DMS153 treated with DMSO at 0.1 percent for 48 hours (cell line): Measurements from ENCODE around the gene OXTR.

ENCODE experiments used
- DNase-seq: peaks from one replicate; lab custom pipeline; 2025; ENCODE audit not compliant: unreplicated experiment; lab: John Stamatoyannopoulos, UW

Gene OXTR

DNA sequence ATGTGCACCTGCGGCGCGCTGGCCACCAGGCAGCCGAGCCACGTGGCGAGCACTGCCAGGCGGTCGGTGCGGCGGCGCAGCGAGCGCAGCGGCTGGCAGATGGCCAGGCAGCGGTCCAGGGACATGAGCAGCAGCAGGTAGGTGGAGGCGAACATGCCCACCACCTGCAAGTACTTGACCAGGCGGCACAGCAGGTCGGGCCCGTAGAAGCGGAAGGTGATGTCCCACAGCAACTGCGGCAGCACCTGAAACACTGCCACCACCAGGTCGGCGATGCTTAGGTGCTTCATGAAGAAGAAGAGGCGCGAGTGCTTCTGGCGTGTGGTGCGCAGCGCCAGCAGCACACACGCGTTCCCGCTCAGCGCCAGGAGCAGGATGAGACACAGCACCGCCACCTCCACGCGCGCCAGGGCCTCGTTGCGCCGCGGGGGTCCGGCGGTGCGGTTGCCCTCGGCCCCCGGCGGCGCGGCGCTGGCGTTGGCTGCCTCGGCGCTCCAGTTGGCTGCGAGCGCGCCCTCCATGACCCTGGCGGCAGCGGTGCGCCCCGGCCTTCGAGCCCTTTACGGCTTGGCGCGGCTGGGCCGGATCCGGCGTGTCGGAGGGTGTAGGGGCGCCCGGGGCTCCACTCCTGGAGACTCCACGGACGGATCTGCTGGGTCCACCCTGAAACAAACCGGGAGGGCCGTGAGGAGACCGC lies 1.6 kb downstream of the OXTR start:
- DNase-seq = peak; percentile 24

DNA sequence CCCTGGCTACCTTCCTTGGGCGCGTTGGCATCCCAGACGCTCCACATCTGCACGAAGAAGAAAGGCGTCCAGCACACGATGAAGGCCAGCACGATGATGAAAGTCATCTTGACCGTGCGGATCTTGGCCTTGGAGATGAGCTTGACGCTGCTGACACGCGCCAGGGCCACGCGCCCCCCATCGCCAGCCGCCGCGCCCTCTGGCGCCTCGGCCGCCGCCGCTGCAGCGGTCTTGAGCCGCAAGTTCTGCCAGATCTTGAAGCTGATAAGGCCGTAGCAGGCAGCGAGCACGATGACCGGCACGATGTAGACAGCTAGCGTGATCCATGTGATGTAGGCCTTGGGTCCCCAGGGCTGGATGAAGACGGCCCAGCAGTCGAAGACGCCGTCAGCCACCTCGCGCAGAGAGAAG lies 2.2 kb downstream of the OXTR start:
- no peak for DNase-seq

DNA sequence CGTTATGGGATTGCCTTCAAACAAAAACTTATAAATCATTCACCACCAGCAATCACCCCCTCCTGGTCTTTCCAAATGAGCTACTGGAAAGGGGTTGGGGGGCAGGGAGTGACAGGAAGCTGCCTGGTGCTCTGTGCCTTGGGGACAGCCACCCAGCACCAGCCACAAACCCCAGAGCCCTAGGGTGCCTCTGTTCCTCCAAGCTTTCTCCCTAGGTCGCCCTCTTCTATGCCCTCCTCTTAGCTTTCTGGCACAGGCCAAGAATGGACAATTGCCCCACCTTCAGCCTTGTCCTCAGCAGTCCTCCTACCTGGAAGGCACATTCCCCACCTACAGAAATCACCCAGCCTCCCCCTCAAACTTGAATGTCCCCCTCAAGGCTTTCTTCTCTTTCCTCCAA lies 3.3 kb downstream of the OXTR start:
- DNase-seq = no peak

DNA sequence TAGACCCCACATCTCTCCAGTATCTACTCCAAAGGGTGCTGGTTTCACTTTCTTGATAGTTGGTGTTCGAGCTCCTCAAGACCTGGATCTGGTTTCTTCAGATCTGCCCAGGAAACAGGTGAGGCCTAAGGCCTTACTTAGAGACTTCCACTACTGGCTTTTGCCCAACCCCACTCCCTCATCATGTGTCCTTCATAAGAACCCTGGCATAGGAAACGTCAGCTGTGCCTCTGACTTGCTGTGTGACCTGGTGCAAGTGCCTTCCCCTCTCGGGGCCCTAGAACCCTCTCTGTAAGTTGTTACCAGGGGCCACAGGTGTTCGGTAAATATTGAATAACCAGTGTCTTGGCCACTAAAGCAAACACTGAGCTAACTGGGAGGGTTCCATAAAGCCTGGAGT lies 3.9 kb downstream of the OXTR start:
- DNase-seq = no peak

DNA sequence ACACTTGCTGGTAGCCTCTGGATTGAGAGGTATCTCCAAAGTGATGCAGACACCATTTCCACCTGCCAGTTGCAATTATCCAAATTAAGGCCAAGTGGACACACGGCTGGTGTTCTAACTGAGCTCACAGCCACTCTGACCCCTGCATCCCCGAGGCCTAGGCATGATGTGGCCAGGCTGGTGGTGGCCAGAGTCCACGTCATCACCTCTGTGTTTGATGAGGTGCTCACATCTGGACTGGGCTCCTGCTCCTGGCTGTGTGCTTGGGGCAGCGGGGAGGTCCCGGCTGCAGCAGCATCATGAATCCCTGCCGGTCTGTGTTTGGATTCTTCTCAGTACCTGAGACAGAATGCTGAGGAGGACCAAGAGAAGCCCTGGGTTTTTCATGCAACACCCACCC lies 4.9 kb downstream of the OXTR start:
- no peak for DNase-seq

DNA sequence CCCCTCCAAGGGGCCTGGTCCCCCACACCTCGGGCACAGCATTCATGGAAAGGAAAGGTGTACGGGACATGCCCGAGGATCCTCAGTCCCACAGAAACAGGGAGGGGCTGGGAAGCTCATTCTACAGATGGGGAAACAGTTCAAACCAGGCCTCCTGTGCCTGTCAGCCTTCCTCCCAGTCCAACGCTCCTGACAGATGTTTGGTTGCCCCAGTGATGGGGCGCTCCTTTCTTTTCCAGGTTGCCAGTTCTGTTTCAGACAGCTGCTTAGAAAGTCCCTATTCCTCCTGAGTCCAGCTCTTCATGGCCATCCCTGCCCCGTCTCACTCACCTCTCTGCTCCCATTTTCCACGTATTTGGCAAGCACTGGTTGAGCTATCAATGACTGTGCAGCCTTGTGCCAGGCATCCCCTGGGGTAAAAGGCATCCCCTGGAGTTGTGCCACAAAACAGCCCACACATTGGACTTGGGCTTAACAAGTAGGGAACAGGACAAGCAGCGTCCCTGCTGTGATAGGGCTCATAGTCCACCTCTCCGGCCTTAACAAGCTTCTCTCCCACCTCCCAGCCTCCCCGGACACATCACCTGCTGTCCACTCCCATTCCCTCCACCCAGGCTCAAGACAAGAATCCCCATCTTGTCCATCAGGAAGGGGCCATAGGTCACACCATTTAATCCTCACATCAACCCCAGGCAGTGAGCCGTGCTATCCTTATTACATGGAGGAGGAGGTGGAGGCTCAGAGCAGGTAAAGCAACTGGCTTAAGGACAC lies 6.6 kb downstream of the OXTR start:
- DNase-seq = no peak

DNA sequence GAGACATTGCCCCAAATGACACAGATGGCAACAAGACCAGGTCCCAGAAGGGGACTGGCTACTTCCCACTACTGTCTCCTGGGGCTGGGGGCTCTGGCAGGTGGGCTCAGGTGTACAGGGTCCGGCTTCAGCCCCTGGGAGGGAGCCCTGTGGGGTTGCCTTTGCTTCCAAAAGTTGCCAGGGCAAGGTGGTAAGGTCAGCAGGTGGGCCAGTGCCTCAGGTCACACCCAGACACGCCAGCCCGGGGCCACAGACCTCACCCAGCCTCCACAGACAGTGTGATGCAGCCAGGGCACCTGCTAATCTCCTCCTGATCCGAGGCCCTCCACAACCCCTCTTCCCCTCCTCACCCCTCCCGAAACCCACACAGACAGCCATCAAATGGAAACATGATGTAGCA lies 7.5 kb downstream of the OXTR start:
- DNase-seq = no peak

DNA sequence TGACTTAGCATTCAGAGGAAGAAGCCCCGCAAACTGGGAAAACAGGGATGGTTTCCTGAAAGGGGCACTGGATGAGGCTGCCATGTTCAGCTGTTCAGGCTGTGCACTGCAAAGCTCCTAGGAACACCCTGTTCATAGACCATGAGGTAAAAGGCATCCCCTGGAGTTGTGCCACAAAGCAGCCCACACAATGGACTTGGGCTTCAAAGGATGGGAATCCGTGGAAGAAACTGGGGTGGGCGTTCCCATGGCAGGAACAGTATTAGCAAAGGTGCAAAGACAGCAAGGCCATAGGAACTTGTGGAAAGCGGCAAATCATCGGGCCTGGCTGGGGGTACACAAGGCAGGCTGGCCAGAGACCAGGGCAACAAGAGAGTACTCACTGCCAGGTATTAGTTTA lies 8.9 kb downstream of the OXTR start:
- no peak for DNase-seq

DNA sequence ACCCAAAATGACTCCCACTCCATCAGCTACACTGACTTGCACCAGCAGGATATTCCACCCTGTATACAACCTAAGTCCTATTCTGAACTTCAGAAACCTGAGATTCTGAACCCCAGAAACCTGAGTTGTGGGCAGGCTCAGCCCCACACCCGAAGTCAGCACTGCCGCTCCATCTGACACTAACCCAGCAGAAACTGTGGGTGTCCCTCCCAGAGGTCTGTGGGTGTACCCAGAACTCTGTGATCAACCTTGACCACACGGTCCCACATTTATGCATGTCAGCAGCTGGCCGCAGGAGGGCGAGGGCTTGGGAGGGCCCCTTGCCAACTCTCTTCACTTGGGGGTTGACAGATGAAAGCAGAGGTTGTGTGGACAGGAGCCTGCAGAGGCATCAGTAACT lies 9.3 kb downstream of the OXTR start:
- no peak for DNase-seq

DNA sequence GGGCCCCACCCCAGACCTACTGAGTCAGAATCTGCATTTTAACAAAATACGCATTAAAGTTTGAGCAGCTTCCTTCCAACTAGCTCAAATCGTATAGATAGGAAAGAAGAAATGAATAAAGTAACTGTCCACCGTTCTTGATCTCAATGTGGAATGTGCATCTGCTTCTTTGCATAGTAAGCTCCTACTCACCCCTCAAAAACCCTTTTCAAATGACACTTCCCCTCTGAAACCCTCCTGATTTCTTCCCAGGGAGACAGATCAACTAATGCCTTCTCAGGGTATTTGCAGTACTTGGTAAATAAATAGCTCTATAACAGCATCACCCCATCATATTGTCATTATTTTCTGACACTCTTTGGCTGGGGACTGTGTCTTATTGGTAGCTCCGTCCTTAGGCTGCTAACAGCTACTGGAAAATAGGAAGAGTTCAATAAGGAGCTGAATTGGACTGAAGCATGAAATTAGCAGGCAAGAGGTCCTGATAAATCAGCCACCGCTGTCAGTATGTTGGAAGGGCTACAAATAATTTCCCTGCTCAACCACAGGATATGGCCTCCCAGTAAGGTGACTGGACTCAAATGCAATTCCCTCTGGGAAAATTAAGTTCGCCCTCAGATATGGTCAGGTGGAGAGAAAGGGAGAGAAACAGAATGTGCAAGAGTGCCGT lies 10.2 kb downstream of the OXTR start:
- DNase-seq = no peak

DNA sequence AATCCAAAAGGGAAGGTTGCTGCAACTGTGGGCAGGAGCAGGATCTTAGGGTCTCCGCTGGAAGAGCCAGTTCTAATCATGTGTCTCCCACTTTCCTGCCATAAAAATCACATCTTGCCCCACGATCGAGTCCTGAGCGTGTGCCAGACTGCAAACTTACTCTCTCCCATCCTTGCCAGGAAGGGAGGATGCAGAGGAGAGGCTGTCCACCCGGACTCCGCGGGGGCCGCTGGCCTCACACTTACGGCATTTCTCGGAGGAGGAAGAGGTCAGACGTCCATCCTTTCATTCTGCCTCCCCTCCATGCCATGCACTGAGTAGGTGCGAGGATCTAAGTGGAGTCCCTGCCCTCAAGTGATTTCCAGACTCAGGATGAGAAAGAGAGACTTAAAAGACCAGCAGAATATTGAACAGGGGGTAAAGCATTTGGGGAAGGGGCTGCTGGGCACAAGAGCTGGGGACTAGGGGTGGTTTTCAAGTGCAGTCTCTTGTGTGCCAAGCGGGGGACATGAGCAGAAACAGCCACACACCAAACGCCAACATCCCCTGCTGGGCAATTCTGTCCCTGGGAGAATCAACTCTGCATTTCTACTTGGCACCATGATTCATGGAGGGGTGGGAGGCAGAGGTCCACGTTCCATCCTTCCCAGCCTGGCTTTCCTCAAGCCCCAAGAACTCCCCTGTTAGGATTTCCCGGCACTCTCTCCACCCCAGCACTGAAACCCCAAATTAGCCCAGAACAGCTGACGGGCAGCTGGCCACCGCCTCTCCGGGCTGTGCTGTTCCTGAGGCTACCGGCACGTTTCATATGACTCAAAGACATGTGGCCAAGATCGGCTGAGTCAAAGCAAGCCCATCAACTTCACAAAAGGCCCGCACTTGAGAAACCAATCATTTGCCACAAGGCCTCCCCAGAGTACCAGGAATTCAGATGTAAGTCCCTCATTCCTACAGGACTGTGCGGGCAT lies 11.6 kb downstream of the OXTR start:
- DNase-seq = no peak

DNA sequence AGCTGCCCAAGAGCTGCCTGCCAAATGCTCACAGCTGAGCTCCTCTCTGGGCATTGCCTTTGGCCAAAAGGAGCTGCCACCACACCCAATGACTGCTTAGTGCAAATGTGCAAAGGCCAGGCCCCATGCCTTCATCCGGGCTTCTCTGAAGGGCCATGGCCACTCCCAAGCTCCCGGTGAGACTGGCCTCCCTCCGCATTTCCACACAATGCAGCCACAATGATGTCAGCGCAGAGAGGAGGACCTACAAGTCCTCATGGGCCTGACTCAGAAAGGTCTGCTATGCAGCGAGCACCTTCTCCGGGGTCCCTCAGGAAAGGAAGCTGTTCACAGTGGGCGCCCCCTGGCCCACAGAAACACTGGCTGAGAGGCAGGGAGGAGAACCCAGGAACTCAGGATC lies 12.7 kb downstream of the OXTR start:
- no peak for DNase-seq

DNA sequence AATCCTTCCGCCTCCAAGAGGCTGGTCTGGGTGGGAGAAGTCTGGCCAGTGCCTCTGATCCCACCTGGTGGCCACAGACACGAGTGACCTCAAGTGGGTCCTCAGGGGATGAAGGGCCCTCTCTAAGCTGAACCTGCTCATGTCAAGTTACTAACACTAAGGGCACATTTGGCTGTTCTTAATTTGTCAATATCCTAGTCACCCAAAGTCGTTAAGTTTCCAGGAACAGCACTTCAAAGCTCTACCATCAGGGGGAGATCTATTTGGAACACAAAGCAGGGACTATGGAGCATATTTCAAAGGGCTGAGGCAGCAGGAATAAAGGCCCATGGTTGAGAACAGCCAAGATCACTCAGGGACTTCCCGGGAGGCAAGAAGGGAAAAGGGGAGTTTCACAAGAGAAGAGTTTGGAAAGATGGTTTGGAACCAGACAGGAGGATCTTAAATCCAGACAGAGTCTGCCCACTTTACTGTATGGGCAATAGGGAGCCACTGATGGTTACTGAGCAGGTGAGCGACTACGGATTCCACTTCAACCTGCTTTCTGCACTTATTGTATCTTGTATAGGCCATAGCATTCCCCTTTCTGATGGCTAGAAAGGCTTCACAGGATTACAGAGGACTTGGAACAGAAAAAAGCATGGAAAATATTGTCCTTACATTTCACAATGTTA lies 13.7 kb downstream of the OXTR start:
- DNase-seq = no peak

DNA sequence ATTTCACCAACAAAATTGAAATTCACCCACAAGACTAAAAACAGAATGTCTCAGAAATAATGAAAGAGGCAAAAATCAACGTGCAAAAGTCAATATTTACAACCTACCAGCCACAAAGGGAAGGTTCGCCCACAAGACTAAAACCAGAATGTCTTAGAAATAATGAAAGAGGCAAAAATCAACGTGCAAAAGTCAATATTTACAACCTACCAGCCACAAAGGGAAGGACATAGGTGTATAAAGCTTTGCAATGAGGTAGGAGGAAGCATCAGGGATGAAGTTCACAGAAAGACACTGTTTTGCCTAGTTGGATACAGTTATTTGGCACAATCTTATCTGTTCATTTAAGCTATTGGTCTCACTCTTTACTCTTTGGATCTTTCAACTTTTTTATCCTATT lies 14.3 kb downstream of the OXTR start:
- DNase-seq = no peak

DNA sequence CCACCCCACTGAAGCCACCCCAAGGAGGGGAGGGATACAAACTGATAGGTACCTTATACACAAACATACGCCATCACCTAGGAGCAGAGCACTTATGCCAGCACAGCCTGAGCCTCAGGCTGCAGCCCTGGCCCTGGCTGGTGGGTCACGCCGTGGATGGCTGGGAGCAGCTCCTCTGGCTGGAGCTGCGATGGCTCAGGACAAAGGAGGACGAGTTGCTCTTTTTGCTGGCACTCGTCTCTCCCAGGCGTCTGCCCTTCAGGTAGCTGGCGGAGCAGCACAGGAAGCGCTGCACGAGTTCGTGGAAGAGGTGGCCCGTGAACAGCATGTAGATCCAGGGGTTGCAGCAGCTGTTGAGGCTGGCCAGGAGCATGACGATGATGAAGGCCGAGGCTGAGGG lies 16.6 kb downstream of the OXTR start:
- DNase-seq = no peak

DNA sequence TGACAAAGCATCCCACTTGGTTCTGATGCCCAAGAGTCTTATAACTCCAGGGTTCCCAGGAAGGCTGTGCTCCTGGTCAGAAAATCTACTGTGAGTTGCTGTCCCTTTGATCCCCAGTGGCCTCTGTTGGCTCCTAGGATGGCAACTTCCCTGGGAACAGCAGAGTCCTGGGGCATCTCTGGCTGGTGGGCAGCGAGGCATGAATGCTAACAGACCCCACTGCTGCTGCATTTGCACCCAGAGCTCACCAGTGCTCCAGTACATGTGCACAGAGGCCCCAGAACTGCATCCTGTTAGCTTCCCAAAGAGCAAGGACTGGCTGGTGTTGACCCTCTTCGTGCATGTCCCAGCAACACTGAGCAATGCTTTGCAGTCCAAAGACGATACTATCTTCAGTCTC lies 20.1 kb downstream of the OXTR start:
- DNase-seq = no peak

DNA sequence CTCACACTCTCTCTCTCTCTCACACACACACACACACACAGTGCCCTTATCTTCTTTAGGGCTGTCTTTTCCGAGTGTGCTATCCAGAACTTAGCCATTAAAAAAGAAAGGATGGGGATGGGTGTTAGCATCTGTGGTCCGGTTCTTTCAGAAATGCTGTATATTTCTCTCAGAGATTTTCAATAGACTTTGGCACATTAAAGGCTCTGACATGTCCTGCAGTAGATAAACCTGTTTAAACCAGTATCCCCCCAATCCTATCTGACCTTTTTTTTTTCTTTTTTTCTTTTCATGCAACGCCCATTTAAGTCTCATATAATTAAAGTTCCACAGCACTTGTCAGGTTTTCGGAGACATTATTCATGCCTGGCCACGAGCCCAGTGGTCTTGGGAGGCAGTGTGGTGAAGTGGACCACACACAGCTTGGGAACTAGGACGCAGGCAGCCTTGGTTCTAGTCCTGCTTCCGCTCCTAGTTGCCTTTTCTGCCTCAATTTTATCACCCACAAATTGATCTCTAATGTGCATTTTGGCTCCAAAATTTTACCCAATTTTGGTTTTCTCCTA lies 22.6 kb downstream of the OXTR start:
- no peak for DNase-seq

DNA sequence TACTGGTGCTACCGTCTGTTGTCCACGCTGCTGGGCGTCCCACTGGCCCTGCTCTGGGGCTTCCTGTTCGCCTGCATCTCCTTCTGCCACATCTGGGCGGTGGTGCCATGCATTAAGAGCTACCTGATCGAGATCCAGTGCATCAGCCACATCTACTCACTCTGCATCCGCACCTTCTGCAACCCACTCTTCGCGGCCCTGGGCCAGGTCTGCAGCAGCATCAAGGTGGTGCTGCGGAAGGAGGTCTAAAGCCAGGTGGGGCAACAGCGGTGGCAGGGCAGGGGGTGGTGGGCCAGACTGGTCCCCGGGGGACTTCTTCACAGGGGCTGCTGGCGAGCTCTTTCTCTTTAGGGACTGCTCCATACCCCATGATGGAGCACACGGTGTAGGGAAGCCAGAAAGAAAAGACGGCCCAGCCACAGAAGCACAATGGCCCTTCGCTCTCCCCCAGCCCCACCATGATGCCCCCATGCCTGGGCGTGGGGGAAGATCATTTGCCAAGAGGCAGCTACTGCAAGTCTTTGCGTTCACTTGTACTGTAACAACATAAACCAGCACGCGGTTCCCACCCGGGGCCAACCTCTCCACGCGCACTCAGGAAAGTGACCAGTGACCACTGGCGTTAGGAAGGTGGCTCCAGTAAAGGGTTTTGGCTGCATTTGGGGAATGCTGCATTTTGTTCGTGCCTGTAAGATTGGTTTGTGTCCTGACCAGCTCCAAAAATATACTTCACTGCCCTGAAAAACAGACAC lies 23.6 kb downstream of the OXTR start:
- no peak for DNase-seq

DNA sequence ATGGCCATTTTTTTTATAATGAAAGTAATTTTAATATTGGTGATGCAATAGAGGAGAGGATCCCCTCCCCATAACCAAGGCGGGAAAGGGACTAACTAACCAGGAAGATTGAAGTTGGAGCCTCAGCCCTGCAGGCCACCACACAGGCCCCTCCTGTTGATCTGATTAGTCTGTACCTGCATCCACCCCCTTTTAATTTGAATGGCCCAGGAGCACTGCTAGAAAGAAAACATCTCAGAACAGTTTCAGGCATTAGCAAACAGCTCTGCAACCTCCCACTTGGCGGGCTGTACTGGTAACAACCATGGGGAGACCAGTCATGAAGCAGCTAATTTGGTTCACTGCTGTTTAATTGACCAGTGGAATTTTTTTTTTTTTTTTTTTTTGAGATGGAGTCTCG lies 25.5 kb downstream of the OXTR start:
- no peak for DNase-seq
